PFSK-1 (cell line): ENCODE data around the gene CMIP.

Experiments
- FOXP2 ChIP-seq: optimal IDR thresholded peaks from 2 replicates; pipeline ENCODE3; 2011; ENCODE audit warnings: borderline replicate concordance, control low read depth, inconsistent platforms; ENCODE audit not compliant: insufficient read depth; ENCODE audit errors: extremely low read length, extremely low read depth
- POLR2AphosphoS5 ChIP-seq: IDR thresholded peaks from 2 replicates; pipeline ENCODE4 v1.6.1; 2012; ENCODE audit warnings: low read depth, mild to moderate bottlenecking, control low read depth, low read length, moderate library complexity
- REST ChIP-seq, 2 experiments: IDR thresholded peaks; 2 replicates each; pipeline versions ENCODE4 v1.6.1 to v1.8.0; 2011 to 2012; ENCODE audit warnings: low read depth in 2 of 2, low read length in 2 of 2, control low read depth in 1 of 2, inconsistent platforms in 1 of 2, mild to moderate bottlenecking in 1 of 2, moderate library complexity in 1 of 2; ENCODE audit not compliant: insufficient read depth in 1 of 2
- SIN3A ChIP-seq: IDR thresholded peaks from 2 replicates; pipeline ENCODE4 v1.6.1; 2012; ENCODE audit warnings: mild to moderate bottlenecking, low read length, moderate library complexity, borderline replicate concordance; ENCODE audit not compliant: insufficient read depth
- TAF1 ChIP-seq: IDR thresholded peaks from 2 replicates; pipeline ENCODE4 v1.6.1; 2012; ENCODE audit warnings: low read length, control low read depth, borderline replicate concordance; ENCODE audit not compliant: insufficient read depth

CMIP gene

GRCh38 chr16:81700780-81701165 lies 256.2 kb downstream of the CMIP start:
- TF ChIP-seq TAF1 = no peak
- TF ChIP-seq FOXP2 = no peak
- no peak for TF ChIP-seq POLR2AphosphoS5
- no peak for TF ChIP-seq SIN3A
- no peak for TF ChIP-seq REST (IDR thresholded peaks at IDR 0.05; ENCODE audit: insufficient read depth in 1 of 2, low read depth in 2 of 2, low read length in 2 of 2)

GRCh38 chr16:81701296-81701970 lies 256.8 kb downstream of the CMIP start:
- TF ChIP-seq SIN3A (no peak), TAF1 (no peak), POLR2AphosphoS5 (no peak), FOXP2 (no peak), REST (IDR thresholded peaks at IDR 0.05; ENCODE audit: insufficient read depth in 1 of 2, low read depth in 2 of 2, low read length in 2 of 2) (no peak)

- no peak for TF ChIP-seq REST (IDR thresholded peaks at IDR 0.05; ENCODE audit: insufficient read depth in 1 of 2, low read depth in 2 of 2, low read length in 2 of 2)
- TF ChIP-seq POLR2AphosphoS5 = no peak
- TF ChIP-seq SIN3A = no peak
- no peak for TF ChIP-seq TAF1
- no peak for TF ChIP-seq FOXP2
Observed at GRCh38 chr16:81702506-81702905, 257.9 kb downstream of the CMIP start.

- TF ChIP-seq POLR2AphosphoS5 (no peak), FOXP2 (no peak), TAF1 (no peak), REST (IDR thresholded peaks at IDR 0.05; ENCODE audit: insufficient read depth in 1 of 2, low read depth in 2 of 2, low read length in 2 of 2) (no peak), SIN3A (no peak)
Observed at GRCh38 chr16:81703177-81704155, 258.9 kb downstream of the CMIP start.

- TF ChIP-seq REST (IDR thresholded peaks at IDR 0.05; ENCODE audit: insufficient read depth in 1 of 2, low read depth in 2 of 2, low read length in 2 of 2) (no peak), SIN3A (no peak), TAF1 (no peak), FOXP2 (no peak)
Observed at GRCh38 chr16:81705261-81705660, 260.7 kb downstream of the CMIP start.
